ENCODE data around the gene FAM200A. TPM values are rescaled to one million over a fixed set of nuclear protein-coding genes. Genes with fewer than 3 reads are reported as not detected.

Gene FAM200A
- total and polyA plus RNA-seq, 2 of the 13 experiments (the other 11 are each of a cell fraction or from before 2014, with no cell fraction given) = 4.7 to 6.3 TPM

DNA sequence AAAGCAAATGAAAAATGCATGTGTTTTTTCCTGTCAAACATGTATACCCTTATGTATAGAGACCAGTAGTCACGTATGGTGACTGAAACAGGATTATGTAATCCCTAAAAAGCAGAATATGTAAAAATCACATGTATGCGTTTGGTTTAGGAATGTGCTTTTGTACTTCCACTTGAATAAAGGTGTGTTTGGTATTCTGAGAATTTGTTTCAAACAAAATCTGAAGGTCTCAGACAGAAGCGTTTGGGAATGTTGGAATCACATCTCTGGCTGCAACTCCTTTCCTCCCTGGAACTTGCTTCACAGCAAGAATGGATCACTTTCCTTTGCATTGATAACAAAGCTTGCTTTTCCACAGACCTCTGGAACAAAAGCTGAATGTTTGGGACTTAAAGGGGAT, 24.3 kb upstream of the FAM200A start:
- POLR2A ChIA-PET = interaction anchor here (0.8 kb wide), 1 partner anchor 72 kb away, joined by 3 read pairs; the partner anchor contains the start of gene ZKSCAN5
- no peaks in the 10 kb centered on the region for H4K20me1 ChIP-seq (ENCODE audit: insufficient read depth, low read length)
- no peak for ATAC-seq
- no peaks in the 10 kb centered on the region for H3K27me3 ChIP-seq (ENCODE audit: control insufficient read depth in 1 of 2, insufficient read depth in 2 of 2, low read length in 2 of 2)
- peaks cover 3 to 28% of the 10 kb centered on the region in 2 experiments for H3K36me3 ChIP-seq (replicated peaks in 1 of 2; ENCODE audit: control insufficient read depth in 1 of 2, insufficient read depth in 2 of 2, low read length in 2 of 2)
- FAIRE-seq = no peak
- no peak overlapping the region for H3K4me3 ChIP-seq (replicated peaks in 1 of 3; ENCODE audit: insufficient read depth in 1 of 3, low read depth in 2 of 3, low read length in 3 of 3)
- no peak overlapping the region for H3K9ac ChIP-seq (ENCODE audit: insufficient read depth, low read depth, low read length)
- H3K4me1 ChIP-seq (ENCODE audit: insufficient read depth, low read length) = peaks cover 5% of the 10 kb centered on the region; the same call in 1 of the 2 replicates
- H2AFZ ChIP-seq (ENCODE audit: low read length) = no peak overlapping the region
- 91% methylated on average over 3 of the region's 3 CpGs for WGBS (ENCODE audit: low lambda C conversion rate)
- no peak for DNase-seq (ENCODE audit: low spot score)
- H3K4me2 ChIP-seq (ENCODE audit: low read depth, low read length) = no peak overlapping the region
- no peaks in the 10 kb centered on the region for H3K79me2 ChIP-seq (ENCODE audit: insufficient read depth, low read length)
- in situ Hi-C loops (cut with HindIII; ENCODE audit: extremely low pct_ligation_motif_present, low pct_unique_long_range_greater_than_20kb) = no loop called here
- CTCF ChIA-PET (ENCODE audit: low intra/inter-chr PET ratio, low total read pairs) = no interaction called here
- H3K9me3 ChIP-seq (ENCODE audit: low read length) = no peaks in the 10 kb centered on the region
- TF ChIP-seq FOSL2 (CRISPR knock-in tag; IDR thresholded peaks at IDR 0.05) = no peak
- TF ChIP-seq, protein P1, sequence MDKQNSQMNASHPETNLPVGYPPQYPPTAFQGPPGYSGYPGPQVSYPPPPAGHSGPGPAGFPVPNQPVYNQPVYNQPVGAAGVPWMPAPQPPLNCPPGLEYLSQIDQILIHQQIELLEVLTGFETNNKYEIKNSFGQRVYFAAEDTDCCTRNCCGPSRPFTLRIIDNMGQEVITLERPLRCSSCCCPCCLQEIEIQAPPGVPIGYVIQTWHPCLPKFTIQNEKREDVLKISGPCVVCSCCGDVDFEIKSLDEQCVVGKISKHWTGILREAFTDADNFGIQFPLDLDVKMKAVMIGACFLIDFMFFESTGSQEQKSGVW (CRISPR knock-in tag; IDR thresholded peaks at IDR 0.05; ENCODE audit: borderline replicate concordance) = no peak
- no peak for TF ChIP-seq ZNF256 (CRISPR knock-in tag; conservative IDR thresholded peaks at IDR 0.05)
- no peak for TF ChIP-seq FOXK1 (CRISPR knock-in tag; IDR thresholded peaks at IDR 0.05; ENCODE audit: borderline replicate concordance, low read depth)
- no peak for TF ChIP-seq POGZ (CRISPR knock-in tag; IDR thresholded peaks at IDR 0.05)
- TF ChIP-seq, protein P2, sequence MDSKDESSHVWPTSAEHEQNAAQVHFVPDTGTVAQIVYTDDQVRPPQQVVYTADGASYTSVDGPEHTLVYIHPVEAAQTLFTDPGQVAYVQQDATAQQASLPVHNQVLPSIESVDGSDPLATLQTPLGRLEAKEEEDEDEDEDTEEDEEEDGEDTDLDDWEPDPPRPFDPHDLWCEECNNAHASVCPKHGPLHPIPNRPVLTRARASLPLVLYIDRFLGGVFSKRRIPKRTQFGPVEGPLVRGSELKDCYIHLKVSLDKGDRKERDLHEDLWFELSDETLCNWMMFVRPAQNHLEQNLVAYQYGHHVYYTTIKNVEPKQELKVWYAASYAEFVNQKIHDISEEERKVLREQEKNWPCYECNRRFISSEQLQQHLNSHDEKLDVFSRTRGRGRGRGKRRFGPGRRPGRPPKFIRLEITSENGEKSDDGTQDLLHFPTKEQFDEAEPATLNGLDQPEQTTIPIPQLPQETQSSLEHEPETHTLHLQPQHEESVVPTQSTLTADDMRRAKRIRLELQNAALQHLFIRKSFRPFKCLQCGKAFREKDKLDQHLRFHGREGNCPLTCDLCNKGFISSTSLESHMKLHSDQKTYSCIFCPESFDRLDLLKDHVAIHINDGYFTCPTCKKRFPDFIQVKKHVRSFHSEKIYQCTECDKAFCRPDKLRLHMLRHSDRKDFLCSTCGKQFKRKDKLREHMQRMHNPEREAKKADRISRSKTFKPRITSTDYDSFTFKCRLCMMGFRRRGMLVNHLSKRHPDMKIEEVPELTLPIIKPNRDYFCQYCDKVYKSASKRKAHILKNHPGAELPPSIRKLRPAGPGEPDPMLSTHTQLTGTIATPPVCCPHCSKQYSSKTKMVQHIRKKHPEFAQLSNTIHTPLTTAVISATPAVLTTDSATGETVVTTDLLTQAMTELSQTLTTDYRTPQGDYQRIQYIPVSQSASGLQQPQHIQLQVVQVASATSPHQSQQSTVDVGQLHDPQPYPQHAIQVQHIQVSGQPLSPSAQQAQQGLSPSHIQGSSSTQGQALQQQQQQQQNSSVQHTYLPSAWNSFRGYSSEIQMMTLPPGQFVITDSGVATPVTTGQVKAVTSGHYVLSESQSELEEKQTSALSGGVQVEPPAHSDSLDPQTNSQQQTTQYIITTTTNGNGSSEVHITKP (CRISPR knock-in tag; IDR thresholded peaks at IDR 0.05; ENCODE audit: low read depth) = no peak
- TF ChIP-seq IKZF1 (IDR thresholded peaks at IDR 0.05) = no peak
- TF ChIP-seq RBAK (CRISPR knock-in tag; IDR thresholded peaks at IDR 0.05) = no peak
- no peak for TF ChIP-seq ZNF674 (CRISPR knock-in tag; IDR thresholded peaks at IDR 0.05; ENCODE audit: low read depth)
- no peak for TF ChIP-seq ZNF616 (CRISPR knock-in tag; IDR thresholded peaks at IDR 0.05; ENCODE audit: low read depth)
- no TSS peak for BruUV-seq (replicated peaks)
- intact Hi-C loops (cut with micrococcal nuclease; ENCODE audit: unreplicated experiment) = no loop called here
- H3K27ac ChIP-seq (ENCODE audit: extremely low read length, insufficient read depth, low read length) = no peak overlapping the region

Measured in HepG2 (cell line).